ENCODE measurements around the gene COL4A2.
"Not testable (repeated sequence)": the region's sequence is repeated elsewhere in the genome, so short reads cannot be mapped to it uniquely, and the experiment has no call there.

Gene COL4A2

GRCh38 chr13:110445183-110445582 lies 138.1 kb downstream of the COL4A2 start:
- no peak for DNase-seq

- DNase-seq, result no peak
Observed at GRCh38 chr13:110445722-110446574, 138.9 kb downstream of the COL4A2 start.

- no peak for DNase-seq
Observed at GRCh38 chr13:110446575-110446890, 139.4 kb downstream of the COL4A2 start.

GRCh38 chr13:110447058-110447511 lies 140.0 kb downstream of the COL4A2 start:
- DNase-seq, result no peak

- no peak for DNase-seq
Observed at GRCh38 chr13:110447801-110448200, 140.7 kb downstream of the COL4A2 start.

GRCh38 chr13:110448230-110448629 lies 141.1 kb downstream of the COL4A2 start:
- DNase-seq, result no peak

GRCh38 chr13:110448677-110449076 lies 141.6 kb downstream of the COL4A2 start:
- DNase-seq, result no peak

- no peak for DNase-seq
Observed at GRCh38 chr13:110449219-110450015, 142.3 kb downstream of the COL4A2 start.

GRCh38 chr13:110450016-110450900 lies 143.2 kb downstream of the COL4A2 start:
- DNase-seq, result no peak

GRCh38 chr13:110450941-110451730 lies 144.1 kb downstream of the COL4A2 start:
- DNase-seq, result no peak

- not testable (repeated sequence) for DNase-seq
Observed at GRCh38 chr13:110453091-110453490, 146.0 kb downstream of the COL4A2 start.

- DNase-seq, result no peak
Observed at GRCh38 chr13:110453797-110454196, 146.7 kb downstream of the COL4A2 start.

GRCh38 chr13:110454227-110454859 lies 147.3 kb downstream of the COL4A2 start:
- no peak for DNase-seq

- no peak for DNase-seq
Observed at GRCh38 chr13:110454956-110455355, 147.9 kb downstream of the COL4A2 start.

- DNase-seq, result no peak
Observed at GRCh38 chr13:110455444-110455843, 148.4 kb downstream of the COL4A2 start.

- DNase-seq, result peak; percentile 30
Observed at GRCh38 chr13:110455941-110456340, 148.9 kb downstream of the COL4A2 start.

- DNase-seq, result no peak
Observed at GRCh38 chr13:110456550-110456949, 149.5 kb downstream of the COL4A2 start.

- no peak for DNase-seq
Observed at GRCh38 chr13:110457361-110457760, 150.3 kb downstream of the COL4A2 start.

GRCh38 chr13:110458017-110458416 lies 150.9 kb downstream of the COL4A2 start:
- DNase-seq, result no peak

GRCh38 chr13:110458594-110459365 lies 151.7 kb downstream of the COL4A2 start:
- no peak for DNase-seq

GRCh38 chr13:110462091-110462490 lies 155.0 kb downstream of the COL4A2 start:
- DNase-seq, result no peak

Measured in stimulated activated naive CD4-positive, alpha-beta T cell treated with Interleukin-2 at 50 U/mL for 16 hours (primary cell).